GM21528 (cell line): ENCODE results near the gene ZSCAN2.

Source experiments
- ATAC-seq: cut with Tn5 transposase; IDR thresholded peaks from one replicate; pipeline ENCODE4 v1.9.1; 2021; ENCODE audit warnings: mild to moderate bottlenecking, moderate library complexity; ENCODE audit not compliant: unreplicated experiment, low FRiP score

Gene ZSCAN2

DNA sequence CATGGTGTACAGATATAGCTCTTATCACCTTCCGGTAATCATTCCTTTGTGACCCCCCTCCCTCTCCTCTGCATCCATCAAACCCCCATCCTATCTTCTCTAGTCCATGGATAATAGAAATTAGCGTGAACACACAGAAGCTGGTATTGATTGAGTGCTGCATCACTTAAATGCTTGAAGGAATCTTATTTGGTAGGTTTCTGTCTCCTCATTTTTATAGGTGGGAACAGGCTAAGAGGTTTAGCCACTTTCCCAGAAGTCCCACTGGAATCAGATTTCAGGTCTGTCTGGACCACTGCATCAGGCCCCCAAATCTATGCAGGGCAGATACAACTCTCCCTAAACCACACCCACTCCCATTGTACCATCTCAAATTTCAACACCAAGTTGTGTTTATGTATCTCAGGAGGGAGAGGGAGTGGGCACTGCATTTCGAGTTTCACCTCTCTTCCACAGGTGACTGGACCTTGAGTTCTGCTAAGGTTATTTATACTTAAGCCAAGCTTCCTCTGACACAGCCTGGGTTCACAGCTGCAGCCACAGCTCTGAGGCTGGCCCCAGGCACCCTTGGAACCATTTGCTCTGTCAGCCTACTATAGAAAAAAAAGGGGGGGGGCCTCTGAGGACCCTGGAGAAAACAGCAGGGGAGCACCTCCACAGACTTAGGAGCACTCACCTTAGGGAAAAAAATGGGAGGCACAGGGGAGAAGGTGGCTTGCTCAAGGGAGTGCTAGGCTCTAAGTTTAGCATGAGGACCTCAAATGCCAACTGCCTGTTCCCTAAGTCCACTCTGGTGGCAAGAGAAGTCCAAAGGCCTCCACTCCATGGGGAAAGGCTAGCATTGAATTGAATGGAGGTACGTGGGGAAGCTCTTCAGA lies 59.3 kb downstream of the ZSCAN2 start:
- ATAC-seq, result no peak

DNA sequence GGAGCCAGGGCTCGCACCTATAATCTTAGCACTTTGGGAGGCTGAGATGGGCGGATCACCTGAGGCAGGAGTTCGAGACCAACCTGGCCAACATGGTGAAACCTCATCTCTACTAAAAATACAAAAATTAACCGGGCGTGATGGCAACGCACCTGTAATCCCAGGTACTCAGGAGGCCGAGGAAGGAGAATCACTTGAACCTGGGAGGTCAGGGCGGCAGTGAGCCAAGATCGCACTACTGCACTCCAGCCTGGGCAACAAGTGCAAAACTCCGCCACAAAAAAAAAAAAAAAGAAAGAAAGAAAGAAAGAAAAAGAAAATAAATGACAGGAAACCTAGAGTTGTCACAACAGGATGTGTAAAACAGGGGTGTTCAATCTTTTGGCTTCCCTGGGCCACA lies 60.2 kb downstream of the ZSCAN2 start:
- no peak for ATAC-seq

DNA sequence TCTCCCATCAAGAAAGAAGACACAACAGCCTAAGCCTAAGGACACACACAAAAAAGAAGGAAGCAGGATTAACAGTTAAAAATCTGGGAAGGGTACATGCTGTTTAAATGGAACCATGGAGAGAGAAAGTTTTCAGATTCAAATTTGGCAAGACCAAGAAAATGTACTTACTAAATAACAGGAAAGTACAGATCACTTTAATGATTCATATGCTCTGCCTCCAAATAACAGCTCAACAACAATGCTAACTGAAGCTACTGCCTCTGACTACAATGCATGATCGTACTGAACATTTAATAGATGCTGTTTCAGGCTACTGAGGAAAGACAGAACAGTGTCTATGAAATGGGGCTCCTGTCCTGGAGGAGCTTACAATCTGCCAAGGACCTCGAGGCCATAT lies 65.6 kb downstream of the ZSCAN2 start:
- ATAC-seq, result no peak

DNA sequence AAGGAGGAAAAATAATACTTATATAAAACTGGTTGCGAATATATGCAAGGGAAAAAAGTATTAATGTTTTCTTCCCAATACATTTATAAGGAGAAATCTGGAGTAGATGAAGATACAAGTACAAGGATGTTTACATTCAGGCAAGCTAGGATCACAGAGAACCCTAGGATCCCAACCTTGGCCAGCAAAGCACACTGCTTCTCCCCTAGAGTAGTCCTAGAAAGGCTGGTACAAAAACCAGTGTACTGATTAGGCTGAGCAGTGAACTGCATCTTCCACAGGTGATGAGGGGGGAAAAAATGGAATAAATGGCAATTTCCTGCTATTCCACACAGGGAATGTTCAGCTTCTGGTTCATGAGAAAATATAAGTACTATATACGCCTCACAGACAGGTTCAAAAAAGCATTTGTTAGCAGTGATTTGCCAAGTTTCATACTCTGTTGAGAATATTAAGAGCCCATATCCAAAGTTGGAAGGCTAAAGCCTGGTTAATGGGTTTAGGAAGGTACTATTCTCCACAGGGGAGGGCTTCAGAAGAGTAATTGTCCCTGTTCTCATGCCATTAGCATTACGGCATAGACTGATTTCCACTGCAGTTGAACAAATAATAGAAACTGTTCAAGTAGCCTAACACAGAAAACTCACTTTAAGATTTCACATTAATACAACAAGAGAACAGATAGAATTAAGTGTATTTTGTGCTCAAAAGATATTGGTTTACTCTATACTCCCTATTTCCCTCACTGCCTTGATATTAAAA lies 67.6 kb downstream of the ZSCAN2 start:
- no peak for ATAC-seq

DNA sequence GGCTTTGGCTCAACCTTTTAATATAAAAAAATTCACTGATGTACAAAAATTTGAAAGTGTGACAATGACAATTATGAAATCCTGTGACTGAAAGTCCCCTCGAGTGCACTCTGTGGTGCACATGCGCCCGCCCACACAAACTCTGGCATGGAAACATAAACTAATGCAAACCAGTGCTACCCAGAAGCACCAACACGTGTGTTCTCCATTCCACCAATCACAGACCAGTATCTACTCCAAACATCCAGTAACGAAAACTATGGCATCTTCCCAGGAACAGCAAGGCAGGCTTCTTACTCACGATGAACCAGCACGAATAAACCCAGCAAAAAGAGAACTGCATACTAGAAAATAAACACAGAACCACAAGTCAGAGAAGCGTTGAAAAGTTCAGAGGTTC lies 68.9 kb downstream of the ZSCAN2 start:
- ATAC-seq, result no peak

DNA sequence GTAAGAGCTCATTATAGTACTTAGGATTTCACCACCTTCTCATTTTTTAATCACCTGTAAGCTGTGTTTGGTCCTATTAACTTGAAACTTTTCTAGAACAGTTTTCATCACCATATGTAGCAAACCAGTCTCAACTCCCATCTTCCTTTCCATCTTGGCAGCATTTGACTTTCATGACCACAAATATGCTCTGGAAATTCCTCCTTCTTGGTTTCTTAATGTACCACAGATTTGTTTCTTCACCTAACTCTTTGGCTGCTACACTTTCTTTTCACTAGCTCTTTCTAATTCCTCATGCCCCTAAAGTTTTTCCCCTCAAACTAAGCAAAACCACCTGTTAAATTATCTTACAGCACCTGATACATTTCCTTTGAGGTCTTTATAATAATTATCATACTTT lies 70.4 kb downstream of the ZSCAN2 start:
- ATAC-seq, result no peak
